Measurements from ENCODE around the gene KRT81. TPM values are rescaled to one million over a fixed set of nuclear protein-coding genes. Genes with fewer than 3 reads are reported as not detected.
"Not testable (repeated sequence)": the region's sequence is repeated elsewhere in the genome, so short reads cannot be mapped to it uniquely, and the experiment has no call there.

The KRT81 gene
- total RNA-seq, 3 donors from 2014 or later: not detected

- DNase-seq (no peak), ATAC-seq (no peak)
- TF ChIP-seq, protein P1, sequence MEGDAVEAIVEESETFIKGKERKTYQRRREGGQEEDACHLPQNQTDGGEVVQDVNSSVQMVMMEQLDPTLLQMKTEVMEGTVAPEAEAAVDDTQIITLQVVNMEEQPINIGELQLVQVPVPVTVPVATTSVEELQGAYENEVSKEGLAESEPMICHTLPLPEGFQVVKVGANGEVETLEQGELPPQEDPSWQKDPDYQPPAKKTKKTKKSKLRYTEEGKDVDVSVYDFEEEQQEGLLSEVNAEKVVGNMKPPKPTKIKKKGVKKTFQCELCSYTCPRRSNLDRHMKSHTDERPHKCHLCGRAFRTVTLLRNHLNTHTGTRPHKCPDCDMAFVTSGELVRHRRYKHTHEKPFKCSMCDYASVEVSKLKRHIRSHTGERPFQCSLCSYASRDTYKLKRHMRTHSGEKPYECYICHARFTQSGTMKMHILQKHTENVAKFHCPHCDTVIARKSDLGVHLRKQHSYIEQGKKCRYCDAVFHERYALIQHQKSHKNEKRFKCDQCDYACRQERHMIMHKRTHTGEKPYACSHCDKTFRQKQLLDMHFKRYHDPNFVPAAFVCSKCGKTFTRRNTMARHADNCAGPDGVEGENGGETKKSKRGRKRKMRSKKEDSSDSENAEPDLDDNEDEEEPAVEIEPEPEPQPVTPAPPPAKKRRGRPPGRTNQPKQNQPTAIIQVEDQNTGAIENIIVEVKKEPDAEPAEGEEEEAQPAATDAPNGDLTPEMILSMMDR (IDR thresholded peaks at IDR 0.05): no peak
- H3K36me3 ChIP-seq (ENCODE audit: low read depth): no peaks in the 10 kb centered on the region
- no peaks in the 10 kb centered on the region for H3K9me3 ChIP-seq
- H3K4me1 ChIP-seq (ENCODE audit: low read depth): peaks cover 10% of the 10 kb centered on the region
- intact Hi-C loops (cut with DNase I, micrococcal nuclease): no loop called here
- no peak overlapping the region for H3K4me3 ChIP-seq
Measured at GRCh38 chr12:52242442-52243258, 48.7 kb downstream of the KRT81 start.

- no peaks in the 10 kb centered on the region for H3K9me3 ChIP-seq
- H3K4me3 ChIP-seq: no peak overlapping the region
- DNase-seq: no peak
- no peak for ATAC-seq
- H3K4me1 ChIP-seq (ENCODE audit: low read depth): peaks cover 10% of the 10 kb centered on the region
- no peaks in the 10 kb centered on the region for H3K36me3 ChIP-seq (ENCODE audit: low read depth)
- TF ChIP-seq, protein P1 (IDR thresholded peaks at IDR 0.05): no peak
- intact Hi-C loops (cut with DNase I, micrococcal nuclease): no loop called here
Measured at GRCh38 chr12:52241205-52241842, 50.0 kb downstream of the KRT81 start.

GRCh38 chr12:52240247-52240646 is 51.1 kb downstream of the KRT81 start:
- H3K4me3 ChIP-seq; H3K9me3 ChIP-seq; H3K36me3 ChIP-seq (ENCODE audit: low read depth); DNase-seq; ATAC-seq; intact Hi-C loops (cut with DNase I, micrococcal nuclease): not testable (repeated sequence)
- peaks cover 10% of the 10 kb centered on the region for H3K4me1 ChIP-seq (ENCODE audit: low read depth)

DNA sequence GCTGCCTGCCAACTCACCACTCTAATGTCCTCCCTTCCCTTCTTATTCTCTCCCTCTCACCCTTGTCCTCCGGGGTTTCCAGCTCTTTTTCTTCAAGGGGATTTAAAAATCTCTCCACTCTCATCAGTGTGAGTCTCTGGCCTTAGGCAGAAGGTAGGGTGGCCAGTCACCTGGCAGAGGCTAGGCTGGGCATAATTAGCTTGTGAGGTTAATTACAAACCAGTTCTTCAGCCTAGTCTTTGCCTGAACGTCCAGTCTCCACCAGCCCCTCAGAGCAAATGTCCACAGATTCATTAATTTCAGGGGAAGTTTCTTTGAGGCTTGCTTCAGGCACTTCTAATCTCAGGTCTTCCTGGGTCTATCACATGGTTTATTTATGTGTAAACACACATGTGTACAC is 51.6 kb downstream of the KRT81 start:
- peaks cover 10% of the 10 kb centered on the region for H3K4me1 ChIP-seq (ENCODE audit: low read depth)
- no peak overlapping the region for H3K4me3 ChIP-seq
- DNase-seq: no peak
- H3K9me3 ChIP-seq: no peaks in the 10 kb centered on the region
- intact Hi-C loops (cut with DNase I, micrococcal nuclease): no loop called here
- no peaks in the 10 kb centered on the region for H3K36me3 ChIP-seq (ENCODE audit: low read depth)
- ATAC-seq: no peak
- TF ChIP-seq, protein P1 (IDR thresholded peaks at IDR 0.05): no peak

GRCh38 chr12:52238916-52239646 is 52.3 kb downstream of the KRT81 start:
- no peak for DNase-seq
- H3K4me3 ChIP-seq: no peak overlapping the region
- ATAC-seq: no peak
- intact Hi-C loops (cut with DNase I, micrococcal nuclease): no loop called here
- TF ChIP-seq, protein P1 (IDR thresholded peaks at IDR 0.05): no peak
- no peaks in the 10 kb centered on the region for H3K36me3 ChIP-seq (ENCODE audit: low read depth)
- H3K4me1 ChIP-seq (ENCODE audit: low read depth): peaks cover 7% of the 10 kb centered on the region
- no peaks in the 10 kb centered on the region for H3K9me3 ChIP-seq

Measured in mucosa of descending colon (tissue), 3 donors.